ENCODE data around the gene GDF10. TPM values are rescaled to one million over a fixed set of nuclear protein-coding genes. Genes with fewer than 3 reads are reported as not detected.

Gene GDF10
- total and polyA plus RNA-seq, 2 of the 8 experiments (the other 6 are each of a cell fraction or from before 2014, with no cell fraction given), result 0.19 to 0.32 TPM

GRCh38 chr10:47291682-47292081, 8.3 kb upstream of the GDF10 start (continued):
- TF ChIP-seq NRF1 (IDR thresholded peaks at IDR 0.05; ENCODE audit: low read depth, low read length) (no peak), SIRT6 (IDR thresholded peaks at IDR 0.05; ENCODE audit: low read length) (no peak), CTBP2 (IDR thresholded peaks at IDR 0.05; ENCODE audit: borderline replicate concordance, insufficient read depth, insufficient read length, low read length) (no peak), SUZ12 (IDR thresholded peaks at IDR 0.05; ENCODE audit: low read length) (no peak), POU5F1 (IDR thresholded peaks at IDR 0.05; ENCODE audit: low read depth, low read length) (no peak), HDAC6 (IDR thresholded peaks at IDR 0.05; ENCODE audit: low read depth, low read length) (no peak)
